GM19372 (cell line): Measurements from ENCODE around the gene PLA2G4C.

Source experiments
- ATAC-seq: cut with Tn5 transposase; IDR thresholded peaks from one replicate; pipeline ENCODE4 v1.9.1; 2021; ENCODE audit warnings: mild to moderate bottlenecking, low read depth, moderate library complexity; ENCODE audit not compliant: unreplicated experiment

The PLA2G4C gene

DNA sequence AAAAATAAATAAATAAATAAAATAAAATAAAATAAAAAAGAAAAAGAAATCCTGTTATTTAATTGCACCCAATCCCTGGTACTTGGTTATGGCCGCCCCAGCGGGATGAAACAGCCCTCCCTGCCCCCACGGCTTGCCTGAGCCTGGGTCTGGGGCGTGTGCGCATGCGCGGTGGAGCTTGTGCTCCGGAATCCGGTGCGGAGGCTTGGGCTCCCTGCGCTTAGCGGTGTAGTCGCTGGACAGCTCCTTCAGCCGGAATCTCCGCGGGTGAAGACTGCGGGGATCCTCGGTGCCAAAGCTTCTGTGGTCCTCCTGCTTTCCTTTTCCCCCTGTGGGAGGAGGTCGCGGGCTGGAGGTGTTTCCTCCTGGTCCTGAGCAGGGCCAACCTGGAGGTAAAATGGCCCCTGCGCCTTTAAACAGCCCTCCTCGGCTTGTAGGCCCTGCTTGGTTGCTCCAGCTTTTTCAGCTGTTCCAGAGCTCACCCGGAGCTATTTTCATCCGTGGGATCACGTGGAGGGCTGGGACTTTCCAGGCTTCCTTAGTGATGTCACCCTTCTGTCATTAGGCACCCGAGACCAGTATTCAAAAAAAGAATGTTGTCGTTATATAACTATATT lies at the start of gene PLA2G4C:
PLA2G4C (minus strand) TSS at position 468 of the 617 bp plus-strand sequence. CDS start 4,288 bp downstream, outside the sequence.
- peak; percentile 74 for ATAC-seq

DNA sequence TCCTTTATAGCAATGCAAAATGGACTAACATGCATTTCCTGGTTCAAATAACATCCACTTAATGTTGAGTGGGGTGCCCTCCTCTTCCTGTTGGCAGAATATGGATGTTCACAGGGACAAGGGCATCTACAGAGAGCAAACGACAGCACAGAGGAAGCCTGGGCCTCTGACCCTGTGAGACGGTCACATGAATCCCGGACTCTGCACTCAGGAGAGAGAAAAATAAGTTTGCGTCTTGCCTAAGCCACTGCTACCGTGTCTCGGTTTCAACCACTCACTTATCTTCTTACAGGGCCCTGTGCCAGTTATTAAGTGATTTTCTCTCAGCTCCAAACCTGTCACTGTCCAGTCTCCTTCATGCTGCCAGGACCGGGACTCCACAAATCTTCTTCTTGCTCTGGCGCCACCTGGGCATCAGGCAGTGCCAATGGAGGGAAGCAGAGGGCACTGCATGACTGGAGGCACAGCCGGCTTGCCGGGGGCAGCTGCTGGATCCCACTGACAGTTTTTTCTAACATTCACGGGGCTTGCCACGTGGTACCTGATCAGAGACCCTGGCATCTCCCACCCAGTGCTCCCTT lies 47.7 kb upstream of the PLA2G4C start:
- ATAC-seq = no peak

DNA sequence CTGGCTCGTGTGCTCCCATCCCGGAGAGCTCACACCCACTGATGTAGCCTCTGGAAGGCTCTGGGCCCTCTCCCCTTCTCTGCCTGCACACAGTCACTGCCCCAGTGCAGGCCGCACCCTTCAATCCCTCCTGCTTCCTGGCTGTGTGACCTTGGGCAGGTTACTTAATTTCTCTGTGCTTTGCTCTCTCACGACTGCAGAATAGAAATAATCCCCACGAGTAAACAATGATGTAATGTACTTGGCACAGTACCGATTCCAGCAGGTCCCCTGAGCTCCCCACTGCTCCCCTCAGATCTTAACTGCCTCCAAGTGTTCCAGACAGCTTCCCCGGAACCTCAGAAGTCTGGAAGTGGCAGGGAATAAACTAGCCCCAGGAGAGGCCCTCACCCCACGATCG lies 43.4 kb upstream of the PLA2G4C start:
- ATAC-seq = no peak

- ATAC-seq = no peak
Measured at GRCh38 chr19:48152551-48152950, 41.9 kb upstream of the PLA2G4C start.

- ATAC-seq = no peak
Measured at GRCh38 chr19:48149430-48149829, 38.8 kb upstream of the PLA2G4C start.

GRCh38 chr19:48148576-48148975 lies 38.0 kb upstream of the PLA2G4C start:
- no peak for ATAC-seq

- ATAC-seq = no peak
Measured at GRCh38 chr19:48147597-48148175, 37.1 kb upstream of the PLA2G4C start.

DNA sequence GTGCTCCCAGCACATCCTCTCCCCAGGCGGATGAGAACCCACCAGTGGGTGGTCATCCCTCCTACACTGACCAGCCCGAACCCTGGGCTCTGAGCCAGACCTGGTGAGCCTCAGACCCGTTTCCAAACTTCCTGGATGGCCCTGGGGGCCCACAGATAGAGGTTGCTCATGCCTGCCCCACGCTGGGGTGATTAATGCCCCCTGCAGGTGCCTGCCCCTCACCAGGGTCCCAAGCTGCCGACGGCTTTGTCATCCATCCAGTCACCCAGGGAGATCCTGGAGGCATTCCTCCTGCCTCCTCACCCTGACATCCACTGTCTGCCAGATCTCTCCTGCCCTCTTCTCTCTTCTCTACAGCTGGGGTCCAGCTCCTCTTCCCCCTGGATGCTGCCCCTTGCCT lies 28.4 kb upstream of the PLA2G4C start:
- ATAC-seq = no peak

DNA sequence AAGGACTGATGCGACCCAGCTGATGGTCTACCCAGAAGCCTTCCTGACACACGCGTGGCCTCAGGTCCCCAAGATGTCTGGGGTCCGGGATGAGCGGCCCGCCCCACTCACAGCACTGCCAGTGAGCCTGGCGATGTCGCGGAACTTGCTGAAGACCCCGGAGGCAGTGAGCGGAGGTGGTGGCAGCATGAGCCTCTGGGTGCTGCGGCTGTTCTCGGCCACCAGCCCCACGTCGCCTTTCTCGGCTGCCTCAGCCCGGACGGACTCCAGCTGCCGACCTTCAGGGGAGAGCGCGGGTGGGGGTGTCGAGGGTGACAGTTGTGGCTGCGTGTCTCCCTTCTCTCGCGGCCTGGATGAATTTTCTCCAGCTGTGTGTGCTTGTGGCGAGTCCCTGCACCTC lies 26.8 kb upstream of the PLA2G4C start:
- no peak for ATAC-seq

DNA sequence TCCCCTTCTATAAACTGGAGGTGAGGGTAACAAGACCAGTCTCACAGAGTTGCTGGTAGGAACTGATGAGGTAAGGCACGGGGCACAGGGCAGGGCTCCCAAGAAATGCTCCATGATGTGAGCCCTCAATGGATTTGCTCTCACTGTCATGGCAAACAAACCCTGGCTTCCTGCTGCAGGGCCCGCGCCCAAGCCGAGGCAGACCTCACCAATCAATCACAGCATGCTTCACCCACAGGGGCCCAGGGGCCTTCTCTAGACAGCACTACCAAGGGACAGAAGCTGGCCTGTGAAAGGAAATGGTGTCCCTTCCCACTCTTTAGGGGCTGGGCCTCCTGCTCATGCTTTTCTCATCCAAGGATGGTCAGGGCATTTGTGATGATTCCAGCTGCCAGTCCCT lies 25.9 kb upstream of the PLA2G4C start:
- no peak for ATAC-seq

DNA sequence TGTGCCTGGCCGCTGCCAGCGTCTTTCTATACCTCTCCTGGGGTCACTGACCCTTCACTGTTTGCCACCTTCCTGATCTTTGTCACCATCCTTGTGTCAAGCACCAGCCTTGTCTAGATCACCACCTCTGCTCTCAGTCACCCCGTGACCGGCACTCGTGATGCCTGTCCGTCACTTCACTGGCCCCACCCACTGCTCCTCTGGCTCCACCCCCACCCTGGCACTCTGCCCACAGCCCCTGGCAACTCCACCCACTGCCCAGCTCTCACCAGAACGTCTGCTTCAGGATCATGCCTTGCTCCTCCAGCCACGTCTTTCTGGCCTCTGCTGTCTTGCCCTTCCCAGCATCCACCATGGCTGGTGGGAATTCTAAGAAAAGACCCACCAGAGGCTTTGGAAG lies 24.8 kb upstream of the PLA2G4C start:
- ATAC-seq = no peak

DNA sequence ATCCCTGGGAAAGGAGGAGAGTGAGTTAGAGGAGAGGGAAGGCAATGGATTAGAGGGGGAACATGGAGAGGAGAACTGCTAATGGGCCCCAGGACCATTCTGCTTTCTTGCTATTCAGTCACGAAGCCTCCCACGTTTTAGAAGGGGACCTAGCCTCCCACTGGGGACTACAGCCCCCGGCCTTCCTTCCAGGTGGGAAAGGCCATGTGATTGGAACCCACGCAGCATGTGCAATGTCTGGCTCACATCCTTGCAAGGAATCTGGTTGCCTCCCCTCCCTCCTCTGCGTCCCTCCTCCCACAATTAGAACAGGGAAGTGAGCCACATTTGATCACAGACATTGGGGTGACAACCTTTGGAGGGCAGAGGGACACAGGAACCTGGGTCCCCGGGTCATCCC lies 22.5 kb upstream of the PLA2G4C start:
- no peak for ATAC-seq

DNA sequence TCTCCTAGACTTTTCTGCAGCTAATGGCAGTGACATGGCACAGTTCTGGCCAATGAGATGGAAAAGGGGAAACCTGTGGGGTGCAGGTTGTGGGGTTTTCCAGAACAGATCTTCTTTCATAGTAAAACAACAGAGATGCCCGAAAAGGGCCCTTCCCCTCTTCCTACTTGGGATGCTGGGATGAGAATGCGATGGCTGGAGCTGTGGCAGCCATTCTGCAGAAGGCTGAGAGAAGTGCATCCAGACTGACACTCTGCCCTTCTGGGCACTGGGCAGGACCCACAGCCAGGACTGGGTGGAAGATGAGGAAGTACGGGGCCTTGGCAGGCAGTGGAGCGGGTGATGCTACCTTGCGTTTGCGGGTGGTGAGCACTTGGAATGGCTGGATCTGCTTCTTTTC lies 16.9 kb upstream of the PLA2G4C start:
- no peak for ATAC-seq

GRCh38 chr19:48123907-48124651 lies 13.5 kb upstream of the PLA2G4C start:
- no peak for ATAC-seq

DNA sequence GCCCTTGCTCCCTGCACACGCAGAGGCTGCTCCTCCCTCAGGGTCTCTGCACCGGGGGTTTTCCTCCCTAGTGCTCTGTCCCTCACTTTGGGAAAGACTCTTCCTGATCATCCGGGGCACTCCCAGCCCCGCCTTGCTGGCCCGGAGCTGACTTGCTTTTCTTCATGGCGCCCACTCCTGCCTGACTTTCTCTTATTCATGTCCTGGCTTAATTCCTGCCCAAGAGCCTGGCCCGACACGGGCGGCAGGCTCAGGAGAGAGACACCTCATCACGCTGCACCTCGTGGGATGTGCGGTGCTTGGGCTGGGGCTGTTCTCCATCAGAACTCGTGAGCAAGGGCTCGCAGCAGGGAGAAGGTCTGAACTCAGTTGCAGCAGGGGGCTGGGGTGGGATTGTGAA lies 11.8 kb upstream of the PLA2G4C start:
- ATAC-seq = no peak

DNA sequence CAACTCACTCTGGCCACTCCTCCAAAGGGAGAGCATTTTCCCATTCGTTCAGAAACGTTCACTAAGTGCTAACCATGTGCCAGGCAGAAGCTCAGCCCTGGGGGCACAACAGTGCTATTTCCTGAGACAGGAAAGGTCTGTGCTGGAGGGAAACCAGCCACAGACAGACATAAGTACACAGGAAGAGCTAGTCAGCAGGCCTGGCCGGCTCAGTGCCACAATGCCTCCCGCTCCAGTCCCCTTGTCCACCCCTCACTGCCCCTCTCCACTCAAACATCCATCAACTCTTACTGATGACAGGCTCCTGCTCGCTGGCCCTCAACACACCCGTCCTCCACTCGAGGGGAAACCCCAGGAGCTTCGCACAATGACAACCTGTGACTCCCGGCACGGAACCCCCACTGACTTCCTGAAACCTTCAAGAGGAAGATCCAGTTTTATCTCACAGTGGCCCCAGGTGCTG lies 11.3 kb upstream of the PLA2G4C start:
- no peak for ATAC-seq

- ATAC-seq = no peak
Measured at GRCh38 chr19:48121066-48121465, 10.4 kb upstream of the PLA2G4C start.

DNA sequence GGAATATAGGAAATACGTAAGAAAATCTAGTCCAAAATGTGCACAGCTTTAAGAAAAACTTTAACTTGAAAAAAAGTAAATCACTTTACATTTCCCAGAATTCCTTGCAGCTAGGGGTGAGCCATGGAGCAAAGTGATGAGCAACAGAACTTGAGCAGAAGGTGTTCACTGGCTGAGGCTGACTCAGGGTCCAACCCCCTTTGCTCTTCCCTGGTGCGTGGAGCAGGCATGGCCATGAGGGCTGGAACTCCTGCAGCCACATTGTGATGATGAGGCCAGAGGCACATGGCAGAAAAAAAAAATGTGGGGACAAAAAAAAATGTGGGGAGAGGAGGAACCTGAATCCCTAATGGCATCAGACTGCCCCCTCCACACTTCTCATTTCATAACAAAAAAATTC lies 9.9 kb upstream of the PLA2G4C start:
- ATAC-seq = no peak

GRCh38 chr19:48118131-48118517 lies 7.5 kb upstream of the PLA2G4C start:
- no peak for ATAC-seq

- ATAC-seq = no peak
Measured at GRCh38 chr19:48117515-48118130, 7.0 kb upstream of the PLA2G4C start.
